Measurements from ENCODE around the gene MRPS22. TPM values are rescaled to one million over a fixed set of nuclear protein-coding genes. Genes with fewer than 3 reads are reported as not detected.

Gene MRPS22
- total RNA-seq (10 to 100 TPM; 61.1 to 63.4 TPM), polyA plus RNA-seq (ENCODE audit: insufficient read depth, low read depth, low replicate concordance) (95.8 TPM)
- long read RNA-seq, donor 1, transcript MRPS22-202 (8 exons, 1,099 nt) = minor isoform, 5 of 47 reads
- long read RNA-seq, donor 1, transcript MRPS22-201 (8 exons, 1,120 nt) = major isoform, 32 of 47 reads
- long read RNA-seq, donor 1, partial matches to known transcripts = 7 of 47 reads
- long read RNA-seq, donor 1, other reads (novel, unspliced or antisense) = 0 of 47 reads
- long read RNA-seq, donor 2, transcript MRPS22-201 (8 exons, 1,120 nt) = major isoform, 18 of 145 reads
- long read RNA-seq, donor 2, partial matches to known transcripts = 123 of 145 reads
- long read RNA-seq, donor 2, other reads (novel, unspliced or antisense) = 0 of 145 reads

DNA sequence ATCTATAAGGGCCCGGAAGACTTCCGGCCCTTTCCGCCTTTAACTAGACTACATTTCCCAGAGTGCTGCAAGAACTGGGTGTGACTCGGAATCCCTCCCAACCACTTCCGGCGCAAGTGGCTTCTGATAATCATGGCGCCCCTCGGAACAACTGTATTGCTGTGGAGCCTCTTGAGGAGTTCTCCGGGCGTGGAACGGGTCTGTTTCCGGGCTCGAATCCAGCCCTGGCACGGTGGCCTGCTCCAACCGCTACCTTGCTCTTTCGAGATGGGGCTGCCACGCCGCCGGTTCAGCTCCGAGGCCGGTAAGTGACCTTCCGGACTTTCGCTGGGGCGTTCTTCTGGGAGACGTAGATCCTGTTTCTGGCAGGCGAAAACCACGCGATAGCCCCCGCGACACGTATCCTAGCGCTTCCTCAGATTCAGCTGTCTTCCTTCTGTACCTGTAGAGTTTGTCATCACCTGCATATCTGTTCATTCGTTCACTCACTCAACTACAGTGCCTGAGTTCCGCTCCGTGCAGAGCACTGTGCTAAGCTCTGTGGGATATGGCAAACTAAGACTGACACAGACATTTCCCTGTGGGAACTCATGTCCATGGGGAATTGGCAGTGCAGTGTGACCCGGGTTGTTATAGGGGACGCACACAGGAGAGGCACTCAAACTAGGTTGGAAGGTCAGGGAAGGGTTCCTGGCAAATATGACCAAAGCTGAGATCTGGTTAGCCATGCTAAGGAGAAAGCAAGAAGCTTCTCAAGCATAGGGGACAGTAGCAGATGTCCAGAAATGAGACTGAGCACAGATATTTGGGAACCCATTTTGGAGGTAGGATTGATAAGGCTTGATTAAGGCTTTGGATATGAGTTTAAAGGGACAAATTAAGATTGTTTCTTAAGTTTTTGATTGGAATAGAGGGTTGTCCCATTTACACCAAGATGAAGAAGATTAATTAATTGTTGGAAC lies at the start of gene MRPS22:
MRPS22 (plus strand) TSS at position 126 of the 962 bp plus-strand sequence; CDS start at position 133, 7 bp downstream.
- Histone ChIP-seq H3K36me3 (ENCODE audit: low read depth, missing control alignments) (no peaks in the 10 kb centered on the region), H3K4me1 (peaks cover 9% of the 10 kb centered on the region), H3K9me3 (no peaks in the 10 kb centered on the region), H3K4me3 (peak within 1 kb of the TSS; percentile 98 to 99), H3K27me3 (no peaks in the 10 kb centered on the region), H3K27ac (peak within 1 kb of the TSS; percentile 86 to 90)
- peak; percentile 96 for DNase-seq
- TF ChIP-seq, protein P1, sequence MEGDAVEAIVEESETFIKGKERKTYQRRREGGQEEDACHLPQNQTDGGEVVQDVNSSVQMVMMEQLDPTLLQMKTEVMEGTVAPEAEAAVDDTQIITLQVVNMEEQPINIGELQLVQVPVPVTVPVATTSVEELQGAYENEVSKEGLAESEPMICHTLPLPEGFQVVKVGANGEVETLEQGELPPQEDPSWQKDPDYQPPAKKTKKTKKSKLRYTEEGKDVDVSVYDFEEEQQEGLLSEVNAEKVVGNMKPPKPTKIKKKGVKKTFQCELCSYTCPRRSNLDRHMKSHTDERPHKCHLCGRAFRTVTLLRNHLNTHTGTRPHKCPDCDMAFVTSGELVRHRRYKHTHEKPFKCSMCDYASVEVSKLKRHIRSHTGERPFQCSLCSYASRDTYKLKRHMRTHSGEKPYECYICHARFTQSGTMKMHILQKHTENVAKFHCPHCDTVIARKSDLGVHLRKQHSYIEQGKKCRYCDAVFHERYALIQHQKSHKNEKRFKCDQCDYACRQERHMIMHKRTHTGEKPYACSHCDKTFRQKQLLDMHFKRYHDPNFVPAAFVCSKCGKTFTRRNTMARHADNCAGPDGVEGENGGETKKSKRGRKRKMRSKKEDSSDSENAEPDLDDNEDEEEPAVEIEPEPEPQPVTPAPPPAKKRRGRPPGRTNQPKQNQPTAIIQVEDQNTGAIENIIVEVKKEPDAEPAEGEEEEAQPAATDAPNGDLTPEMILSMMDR (IDR thresholded peaks at IDR 0.05) = no peak
- no peak for TF ChIP-seq POLR2A (IDR thresholded peaks at IDR 0.05)
- WGBS, 2 donors = 1% methylated on average over 15 to 37 of the region's 37 CpGs
- intact Hi-C loops (cut with DNase I; ENCODE audit: low total_unique reads) = no loop called here

DNA sequence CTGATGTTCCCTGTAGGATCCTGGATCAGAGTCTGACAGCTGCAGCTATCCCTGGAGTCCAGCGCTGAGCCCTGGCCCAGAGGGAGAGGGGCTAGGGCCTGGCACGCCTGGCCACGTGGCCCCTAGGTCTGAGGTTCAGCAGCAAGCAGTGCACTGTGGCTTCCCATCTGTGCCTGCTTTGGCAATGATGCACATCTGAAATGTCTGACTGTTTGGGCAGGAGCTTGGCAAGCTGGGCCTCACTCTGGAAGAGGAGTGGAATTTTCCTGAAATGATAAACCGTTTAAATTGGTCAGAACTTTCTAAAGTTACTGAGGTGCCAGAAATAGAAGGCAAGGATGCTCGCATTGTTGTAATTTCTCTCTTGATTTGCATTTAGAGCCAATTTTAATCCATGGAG lies 48.8 kb upstream of the MRPS22 start:
- no peak for DNase-seq
- no peak overlapping the region for H3K27ac ChIP-seq
- no peak overlapping the region for H3K4me3 ChIP-seq
- intact Hi-C loops (cut with DNase I; ENCODE audit: low total_unique reads) = no loop called here
- TF ChIP-seq, protein P1 (IDR thresholded peaks at IDR 0.05) = no peak
- no peaks in the 10 kb centered on the region for H3K36me3 ChIP-seq (ENCODE audit: low read depth, missing control alignments)
- H3K4me1 ChIP-seq = no peaks in the 10 kb centered on the region
- H3K9me3 ChIP-seq = no peaks in the 10 kb centered on the region
- WGBS, 2 donors = 73 to 79% methylated on average over 5 of the region's 5 CpGs
- H3K27me3 ChIP-seq = no peaks in the 10 kb centered on the region

DNA sequence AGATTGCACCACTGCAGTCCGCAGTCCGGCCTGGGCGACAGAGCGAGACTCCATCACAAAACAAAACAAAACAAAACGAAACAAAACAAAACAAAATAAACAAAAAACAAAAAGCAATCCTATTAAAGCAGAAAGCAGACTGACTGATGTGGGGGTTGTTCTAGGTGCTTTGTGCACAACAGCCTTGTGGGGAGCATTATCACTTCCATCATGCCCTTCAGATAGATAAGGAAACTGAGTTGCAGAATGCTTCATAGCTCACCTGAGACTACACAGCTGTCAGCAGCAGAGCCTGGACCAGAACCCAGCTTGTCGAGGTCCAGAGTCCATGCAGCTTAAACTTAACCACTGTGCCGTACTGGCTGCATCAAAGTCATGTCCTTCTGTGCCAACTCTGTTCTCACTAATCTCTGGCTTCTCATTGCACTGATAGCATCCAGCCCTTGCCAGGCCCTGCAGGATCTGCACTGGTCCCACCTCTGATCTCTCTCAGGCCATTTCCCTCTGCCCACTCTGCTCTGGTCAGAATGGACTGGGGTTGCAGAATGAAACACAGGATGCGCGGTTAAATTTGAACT lies 47.6 kb upstream of the MRPS22 start:
- Histone ChIP-seq H3K4me1 (no peaks in the 10 kb centered on the region), H3K36me3 (ENCODE audit: low read depth, missing control alignments) (no peaks in the 10 kb centered on the region), H3K27ac (no peak overlapping the region), H3K9me3 (no peaks in the 10 kb centered on the region), H3K4me3 (no peak overlapping the region), H3K27me3 (no peaks in the 10 kb centered on the region)
- TF ChIP-seq, protein P1 (IDR thresholded peaks at IDR 0.05) = no peak
- TF ChIP-seq POLR2A (IDR thresholded peaks at IDR 0.05) = no peak
- 85 to 94% methylated on average over 9 of the region's 9 CpGs for WGBS, 2 donors
- DNase-seq = no peak
- intact Hi-C loops (cut with DNase I; ENCODE audit: low total_unique reads) = no loop called here

DNA sequence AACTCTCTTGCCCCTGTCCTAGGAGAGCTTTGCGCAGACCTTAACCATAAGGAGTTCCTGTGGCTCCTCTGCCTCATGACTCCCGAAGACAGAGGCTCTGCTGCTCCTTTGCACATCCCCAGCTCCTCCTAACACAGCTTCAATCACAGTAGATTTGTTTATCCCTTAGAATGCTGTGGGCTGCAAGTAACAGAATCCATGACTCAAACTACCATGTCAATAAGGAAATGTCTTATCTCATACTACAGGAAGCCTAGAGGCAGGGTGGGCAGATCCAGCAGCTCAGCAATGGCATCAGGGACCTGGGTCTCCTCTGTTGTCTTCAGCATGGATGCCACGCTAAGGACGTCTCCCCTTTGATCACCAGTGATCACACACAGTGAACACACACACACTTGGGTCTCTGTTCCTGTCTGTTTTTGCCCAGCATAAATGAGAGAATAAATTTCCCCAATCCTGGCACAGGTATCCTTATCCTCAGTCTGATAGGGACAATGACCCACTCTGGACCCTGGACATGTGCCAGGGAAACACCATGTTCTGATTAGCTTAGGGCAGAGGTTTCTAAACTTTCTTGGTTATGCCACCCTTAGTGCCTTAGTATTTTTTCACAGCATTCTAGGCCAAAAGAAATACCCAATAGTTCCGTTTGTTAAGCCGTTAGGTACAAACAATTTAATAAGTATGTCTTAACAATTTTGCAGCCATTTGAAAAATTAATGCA lies 46.1 kb upstream of the MRPS22 start:
- intact Hi-C loops (cut with DNase I; ENCODE audit: low total_unique reads) = no loop called here
- TF ChIP-seq, protein P1 (IDR thresholded peaks at IDR 0.05) = no peak
- no peak for TF ChIP-seq POLR2A (IDR thresholded peaks at IDR 0.05)
- no peak overlapping the region for H3K27ac ChIP-seq

More for the DNA sequence above, 46.1 kb upstream of the MRPS22 start:
- H3K36me3 ChIP-seq (ENCODE audit: low read depth, missing control alignments) = no peaks in the 10 kb centered on the region
- H3K4me1 ChIP-seq = no peaks in the 10 kb centered on the region
- H3K9me3 ChIP-seq = no peaks in the 10 kb centered on the region
- WGBS, 2 donors = 83 to 93% methylated on average over 6 of the region's 6 CpGs
- DNase-seq = no peak
- no peaks in the 10 kb centered on the region for H3K27me3 ChIP-seq
- H3K4me3 ChIP-seq = no peak overlapping the region

Data from testis (tissue), 5 donors.